GM10266 (cell line): ENCODE results near the gene OR8J3.
"Not testable (repeated sequence)": the region's sequence is repeated elsewhere in the genome, so short reads cannot be mapped to it uniquely, and the experiment has no call there.

Experiments
- DNase-seq: peaks from one replicate; pipeline ENCODE4 v3.0.0; 2012; ENCODE audit errors: extremely low spot score
- TF ChIP-seq, protein P1 (sequence below): IDR thresholded peaks from 2 replicates; pipeline ENCODE4 v1.5.1; 2012; ENCODE audit warnings: mild to moderate bottlenecking, low read depth; ENCODE audit not compliant: control insufficient read depth, insufficient read depth; ENCODE audit errors: missing control alignments

Gene OR8J3

DNA sequence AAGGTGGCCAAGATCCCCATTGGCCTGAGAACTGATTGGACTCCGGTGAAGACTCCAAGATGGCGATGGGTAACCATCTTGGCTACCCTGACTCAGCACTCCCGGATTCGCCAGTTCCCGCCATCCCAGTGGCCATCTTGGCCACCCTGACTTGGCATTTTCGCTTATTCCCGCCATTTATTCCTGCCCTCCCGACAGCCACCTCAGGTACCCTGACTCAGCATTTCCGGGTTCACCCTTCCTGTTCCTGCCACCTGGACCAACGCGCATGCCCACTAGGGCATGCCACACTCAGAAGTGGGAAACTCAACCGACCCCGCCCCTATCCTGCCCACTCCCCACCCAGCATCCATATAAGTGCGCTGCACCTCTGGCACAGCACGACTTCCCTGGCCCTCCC is 12.3 kb upstream of the OR8J3 start:
- no peak for DNase-seq
- TF ChIP-seq, protein P1, sequence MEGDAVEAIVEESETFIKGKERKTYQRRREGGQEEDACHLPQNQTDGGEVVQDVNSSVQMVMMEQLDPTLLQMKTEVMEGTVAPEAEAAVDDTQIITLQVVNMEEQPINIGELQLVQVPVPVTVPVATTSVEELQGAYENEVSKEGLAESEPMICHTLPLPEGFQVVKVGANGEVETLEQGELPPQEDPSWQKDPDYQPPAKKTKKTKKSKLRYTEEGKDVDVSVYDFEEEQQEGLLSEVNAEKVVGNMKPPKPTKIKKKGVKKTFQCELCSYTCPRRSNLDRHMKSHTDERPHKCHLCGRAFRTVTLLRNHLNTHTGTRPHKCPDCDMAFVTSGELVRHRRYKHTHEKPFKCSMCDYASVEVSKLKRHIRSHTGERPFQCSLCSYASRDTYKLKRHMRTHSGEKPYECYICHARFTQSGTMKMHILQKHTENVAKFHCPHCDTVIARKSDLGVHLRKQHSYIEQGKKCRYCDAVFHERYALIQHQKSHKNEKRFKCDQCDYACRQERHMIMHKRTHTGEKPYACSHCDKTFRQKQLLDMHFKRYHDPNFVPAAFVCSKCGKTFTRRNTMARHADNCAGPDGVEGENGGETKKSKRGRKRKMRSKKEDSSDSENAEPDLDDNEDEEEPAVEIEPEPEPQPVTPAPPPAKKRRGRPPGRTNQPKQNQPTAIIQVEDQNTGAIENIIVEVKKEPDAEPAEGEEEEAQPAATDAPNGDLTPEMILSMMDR: no peak

DNA sequence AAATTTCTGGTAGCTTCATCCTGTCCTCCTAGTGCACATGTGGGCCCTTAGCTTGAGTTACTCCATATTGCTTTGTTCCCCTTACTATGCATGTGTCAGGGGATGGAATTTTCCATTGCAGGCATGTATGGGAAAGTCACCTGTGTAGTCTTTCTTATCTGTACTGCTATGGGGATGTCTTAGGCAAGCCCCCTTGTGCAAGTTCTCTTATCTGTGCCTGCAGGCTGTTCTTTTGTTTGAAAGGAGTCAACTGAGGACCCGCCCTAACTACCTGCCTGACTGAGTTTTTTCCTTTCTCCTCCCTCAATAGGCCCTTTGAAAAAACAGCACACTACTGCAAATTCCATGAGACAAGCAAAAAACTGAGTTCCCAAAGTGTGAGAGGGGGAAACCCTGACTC is 11.4 kb upstream of the OR8J3 start:
- TF ChIP-seq, protein P1: no peak

DNA sequence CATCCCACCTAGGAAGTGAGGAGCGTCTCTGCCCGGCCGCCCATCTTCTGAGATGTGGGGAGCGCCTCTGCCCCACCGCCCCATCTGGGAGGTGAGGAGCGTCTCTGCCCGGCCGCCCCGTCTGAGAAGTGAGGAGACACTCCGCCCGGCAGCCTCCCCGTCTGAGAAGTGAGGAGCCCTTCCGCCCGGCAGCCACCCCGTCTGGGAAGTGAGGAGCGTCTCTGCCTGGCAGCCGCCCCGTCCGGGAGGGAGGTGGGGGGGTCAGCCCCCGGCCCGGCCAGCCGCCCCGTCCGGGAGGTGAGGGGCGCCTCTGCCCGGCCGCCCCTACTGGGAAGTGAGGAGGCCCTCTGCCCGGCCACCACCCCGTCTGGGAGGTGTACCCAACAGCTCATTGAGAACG is 3.7 kb upstream of the OR8J3 start:
- not testable (repeated sequence) for DNase-seq

More for the DNA sequence above, 11.4 kb upstream of the OR8J3 start:
- no peak for DNase-seq

DNA sequence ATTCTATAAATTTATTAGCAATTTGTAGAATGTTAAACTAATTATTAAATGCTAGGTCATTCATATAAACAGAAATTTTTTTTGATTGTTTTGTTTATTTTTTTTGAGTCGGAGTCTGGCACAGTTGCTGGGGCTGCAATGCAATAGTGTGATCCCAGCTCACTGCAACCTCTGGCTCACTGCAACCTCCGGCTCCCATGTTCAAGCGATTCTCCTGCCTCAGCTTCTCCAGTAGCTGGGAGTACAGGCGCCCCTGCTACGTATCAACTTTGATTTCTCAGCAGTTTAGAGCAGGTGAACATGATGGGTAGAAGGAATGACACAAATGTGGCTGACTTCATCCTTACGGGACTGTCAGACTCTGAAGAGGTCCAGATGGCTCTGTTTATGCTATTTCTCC is 17.9 kb downstream of the OR8J3 start, which contains the start of gene OR8H3:
Gene OR8H3, plus strand, starts transcription at position 301 of the 400 bp plus-strand sequence. Its CDS starts 0 bp downstream, at position 301.
- TF ChIP-seq, protein P1: no peak
- DNase-seq: no peak

DNA sequence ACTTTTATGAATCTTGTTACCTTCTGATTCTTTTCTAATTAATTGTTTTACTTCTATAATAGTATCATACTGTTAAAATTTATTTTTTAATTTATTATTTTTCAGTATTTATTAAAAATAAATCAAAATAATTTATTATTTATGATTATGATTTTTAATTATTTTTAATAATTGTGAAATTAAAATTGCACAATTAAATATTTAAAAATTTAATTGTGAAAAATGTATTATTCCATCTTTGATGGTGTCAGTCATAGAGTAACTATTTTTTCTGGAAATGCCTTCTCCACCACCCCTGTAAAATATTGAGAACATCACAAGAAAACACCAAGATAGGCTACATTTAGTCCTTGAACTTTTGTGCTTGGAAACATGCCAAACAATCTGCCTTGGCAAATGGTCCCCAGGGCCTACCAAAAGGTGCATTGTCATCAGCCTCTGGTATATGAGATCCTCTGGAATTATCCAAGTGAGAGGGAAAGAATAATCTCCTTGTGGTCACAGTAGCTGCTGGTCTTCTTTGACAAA is 36.7 kb downstream of the OR8J3 start, which contains the start of gene OR8H2:
Gene OR8H2, plus strand, starts transcription at position 478 of the 528 bp plus-strand sequence. CDS start 1,356 bp downstream, outside the sequence.
- TF ChIP-seq, protein P1: no peak

DNA sequence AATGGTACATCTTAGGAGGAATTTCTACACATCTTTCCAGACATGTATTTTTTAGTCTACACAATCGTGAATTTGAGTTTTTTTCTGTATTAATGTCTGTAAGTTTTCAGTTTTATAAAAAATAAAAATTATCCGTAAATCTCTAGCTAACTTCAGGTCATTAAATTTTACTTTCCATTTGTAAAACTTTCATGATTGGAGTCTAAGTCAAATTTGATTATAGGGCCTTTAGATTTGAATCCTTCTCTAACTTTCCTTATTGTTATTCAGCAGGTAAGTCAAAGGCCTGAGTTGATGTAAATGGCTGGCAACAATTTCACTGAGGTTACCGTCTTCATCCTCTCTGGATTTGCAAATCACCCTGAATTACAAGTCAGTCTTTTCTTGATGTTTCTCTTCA is 47.0 kb downstream of the OR8J3 start, which contains the start of gene OR8I2:
Gene OR8I2, plus strand, starts transcription at position 301 of the 400 bp plus-strand sequence. Its CDS starts 0 bp downstream, at position 301.
- DNase-seq: no peak
- TF ChIP-seq, protein P1: no peak

More for the DNA sequence above, 36.7 kb downstream of the OR8J3 start, which contains the start of gene OR8H2:
- no peak for DNase-seq

DNA sequence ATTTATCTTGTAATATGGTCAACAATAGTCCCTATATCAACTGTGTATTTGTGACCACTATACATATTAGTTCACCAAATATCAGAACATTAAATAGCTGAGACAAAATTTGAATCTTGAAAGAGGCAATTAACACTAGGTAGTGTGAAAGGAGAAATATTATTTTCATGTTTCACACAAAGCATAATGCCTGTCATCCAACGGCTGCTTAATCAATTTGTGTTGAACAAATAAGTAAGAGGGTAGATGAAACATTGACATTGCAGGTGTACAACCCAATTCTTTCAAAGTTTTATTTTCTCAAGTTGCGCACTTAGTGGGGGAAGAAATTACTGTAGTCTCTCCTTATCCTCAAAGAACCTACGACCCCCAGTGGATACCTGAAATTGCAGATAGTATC is 50.3 kb downstream of the OR8J3 start:
- no peak for DNase-seq
- TF ChIP-seq, protein P1: no peak
